ENCODE results near the gene LRIT2.

The LRIT2 gene

GRCh38 chr10:84205853-84206525, 19.4 kb downstream of the LRIT2 start:
- no peak for DNase-seq (ENCODE audit: low spot score)

- DNase-seq (ENCODE audit: low spot score), result peak; percentile 74
Measured at GRCh38 chr10:84205049-84205852, 20.1 kb downstream of the LRIT2 start.

- DNase-seq (ENCODE audit: low spot score), result no peak
Measured at GRCh38 chr10:84204610-84205009, 20.7 kb downstream of the LRIT2 start.

- peak; percentile 42 for DNase-seq (ENCODE audit: low spot score)
Measured at GRCh38 chr10:84204122-84204521, 21.2 kb downstream of the LRIT2 start.

- no peak for DNase-seq (ENCODE audit: low spot score)
Measured at GRCh38 chr10:84202349-84202748, 23.0 kb downstream of the LRIT2 start.

GRCh38 chr10:84201682-84202081, 23.7 kb downstream of the LRIT2 start:
- no peak for DNase-seq (ENCODE audit: low spot score)

- DNase-seq (ENCODE audit: low spot score), result no peak
Measured at GRCh38 chr10:84201244-84201606, 24.1 kb downstream of the LRIT2 start.

- DNase-seq (ENCODE audit: low spot score), result no peak
Measured at GRCh38 chr10:84200537-84201243, 24.7 kb downstream of the LRIT2 start.

GRCh38 chr10:84198206-84198915, 27.0 kb downstream of the LRIT2 start:
- DNase-seq (ENCODE audit: low spot score), result no peak

- no peak for DNase-seq (ENCODE audit: low spot score)
Measured at GRCh38 chr10:84197643-84198042, 27.7 kb downstream of the LRIT2 start.

- no peak for DNase-seq (ENCODE audit: low spot score)
Measured at GRCh38 chr10:84196941-84197340, 28.4 kb downstream of the LRIT2 start.

GRCh38 chr10:84196083-84196482, 29.3 kb downstream of the LRIT2 start:
- no peak for DNase-seq (ENCODE audit: low spot score)

GRCh38 chr10:84195044-84195830, 30.1 kb downstream of the LRIT2 start:
- no peak for DNase-seq (ENCODE audit: low spot score)

GRCh38 chr10:84194424-84195043, 30.8 kb downstream of the LRIT2 start, which contains the start of gene CDHR1:
TSS of gene CDHR1 (plus strand) at chr10:84194537. CDS start at chr10:84194761, 224 bp downstream.
- peak; percentile 66 for DNase-seq (ENCODE audit: low spot score)

- no peak for DNase-seq (ENCODE audit: low spot score)
Measured at GRCh38 chr10:84193846-84194423, 31.4 kb downstream of the LRIT2 start.

GRCh38 chr10:84193327-84193726, 32.0 kb downstream of the LRIT2 start:
- DNase-seq (ENCODE audit: low spot score), result no peak

GRCh38 chr10:84191106-84191505, 34.2 kb downstream of the LRIT2 start:
- DNase-seq (ENCODE audit: low spot score), result no peak

- no peak for DNase-seq (ENCODE audit: low spot score)
Measured at GRCh38 chr10:84190621-84191020, 34.7 kb downstream of the LRIT2 start.

GRCh38 chr10:84188815-84189214, 36.5 kb downstream of the LRIT2 start:
- DNase-seq (ENCODE audit: low spot score), result no peak

- no peak for DNase-seq (ENCODE audit: low spot score)
Measured at GRCh38 chr10:84185526-84186175, 39.7 kb downstream of the LRIT2 start.
